ENCODE measurements around the gene LRP2.

LRP2 gene

DNA sequence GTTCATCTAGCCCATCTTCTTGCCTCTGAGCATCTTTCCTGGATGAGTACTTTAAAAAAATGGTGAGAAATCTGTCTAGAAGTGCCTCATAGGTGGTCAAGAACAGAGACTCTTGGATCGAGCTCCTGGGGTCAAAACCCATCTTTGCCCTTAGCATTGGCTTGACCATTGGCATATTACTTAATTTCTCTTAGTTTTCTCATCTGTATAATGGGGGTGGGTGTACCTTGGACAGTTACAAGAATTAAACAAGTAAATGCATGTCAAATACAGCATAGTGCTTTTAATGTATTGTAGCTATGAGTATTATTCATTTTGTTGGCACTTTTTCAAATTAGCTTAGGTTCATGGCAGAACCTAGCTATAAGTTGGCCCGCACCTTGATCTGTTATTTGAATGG lies 256.2 kb downstream of the LRP2 start:
- H3K79me2 ChIP-seq (ENCODE audit: low read length), result no peaks in the 10 kb centered on the region
- no peak overlapping the region for H3K4me2 ChIP-seq (ENCODE audit: low read depth, low read length)
- DNase-seq, result no peak
- no peak overlapping the region for H3K4me3 ChIP-seq (ENCODE audit: low read length)
- H3K27me3 ChIP-seq (replicated peaks; ENCODE audit: insufficient read depth, low read length), result no peaks in the 10 kb centered on the region
- no peak overlapping the region for H3K27ac ChIP-seq (ENCODE audit: low read length)
- H3K9me3 ChIP-seq (replicated peaks; ENCODE audit: insufficient read depth, low read length), result no peaks in the 10 kb centered on the region
- no peak overlapping the region for H2AFZ ChIP-seq (ENCODE audit: low read length)
- peaks cover 21% of the 10 kb centered on the region for H3F3A ChIP-seq (ENCODE audit: insufficient read depth, low read length)
- H3K36me3 ChIP-seq (replicated peaks; ENCODE audit: insufficient read depth, low read length), result no peaks in the 10 kb centered on the region
- H4K20me1 ChIP-seq (ENCODE audit: insufficient read depth, low read length), result no peaks in the 10 kb centered on the region
- TF ChIP-seq, protein P1, sequence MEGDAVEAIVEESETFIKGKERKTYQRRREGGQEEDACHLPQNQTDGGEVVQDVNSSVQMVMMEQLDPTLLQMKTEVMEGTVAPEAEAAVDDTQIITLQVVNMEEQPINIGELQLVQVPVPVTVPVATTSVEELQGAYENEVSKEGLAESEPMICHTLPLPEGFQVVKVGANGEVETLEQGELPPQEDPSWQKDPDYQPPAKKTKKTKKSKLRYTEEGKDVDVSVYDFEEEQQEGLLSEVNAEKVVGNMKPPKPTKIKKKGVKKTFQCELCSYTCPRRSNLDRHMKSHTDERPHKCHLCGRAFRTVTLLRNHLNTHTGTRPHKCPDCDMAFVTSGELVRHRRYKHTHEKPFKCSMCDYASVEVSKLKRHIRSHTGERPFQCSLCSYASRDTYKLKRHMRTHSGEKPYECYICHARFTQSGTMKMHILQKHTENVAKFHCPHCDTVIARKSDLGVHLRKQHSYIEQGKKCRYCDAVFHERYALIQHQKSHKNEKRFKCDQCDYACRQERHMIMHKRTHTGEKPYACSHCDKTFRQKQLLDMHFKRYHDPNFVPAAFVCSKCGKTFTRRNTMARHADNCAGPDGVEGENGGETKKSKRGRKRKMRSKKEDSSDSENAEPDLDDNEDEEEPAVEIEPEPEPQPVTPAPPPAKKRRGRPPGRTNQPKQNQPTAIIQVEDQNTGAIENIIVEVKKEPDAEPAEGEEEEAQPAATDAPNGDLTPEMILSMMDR (IDR thresholded peaks at IDR 0.05; ENCODE audit: low read length), result no peak
- TF ChIP-seq EZH2 (optimal IDR thresholded peaks at IDR 0.05; ENCODE audit: low read depth, low read length) (no peak), EZH2phosphoT487 (IDR thresholded peaks at IDR 0.05; ENCODE audit: low read length) (no peak)
- peaks cover 46% of the 10 kb centered on the region for H3K4me1 ChIP-seq (ENCODE audit: low read length)
- no peaks in the 10 kb centered on the region for H3K9me2 ChIP-seq (replicated peaks; ENCODE audit: insufficient read depth, low read length)
- no peak overlapping the region for H3K9ac ChIP-seq (ENCODE audit: low read length)

DNA sequence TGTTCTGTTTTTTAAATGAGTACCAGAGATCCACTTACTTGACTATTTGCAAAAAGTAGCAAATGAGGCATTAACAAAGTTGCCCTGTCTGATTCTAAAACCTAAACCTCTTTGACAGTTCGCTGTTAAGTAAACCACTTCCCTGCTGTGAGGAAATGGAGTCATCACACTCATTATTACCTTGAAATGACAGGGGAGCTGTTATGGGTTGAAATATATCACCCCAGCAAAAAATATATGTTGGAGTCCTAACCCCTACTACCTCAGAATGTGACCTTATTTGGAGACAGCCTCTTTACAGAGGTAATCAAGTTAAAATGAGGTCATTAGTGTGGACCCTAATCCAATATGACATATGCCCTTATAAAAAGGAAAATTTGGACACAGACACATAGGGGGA lies 256.9 kb downstream of the LRP2 start:
- H3K27ac ChIP-seq (ENCODE audit: low read length), result no peak overlapping the region
- no peaks in the 10 kb centered on the region for H3K27me3 ChIP-seq (replicated peaks; ENCODE audit: insufficient read depth, low read length)
- no peaks in the 10 kb centered on the region for H3K79me2 ChIP-seq (ENCODE audit: low read length)
- peaks cover 52% of the 10 kb centered on the region for H3K4me1 ChIP-seq (ENCODE audit: low read length)
- no peaks in the 10 kb centered on the region for H3K9me2 ChIP-seq (replicated peaks; ENCODE audit: insufficient read depth, low read length)
- H3K4me3 ChIP-seq (ENCODE audit: low read length), result no peak overlapping the region
- H3K4me2 ChIP-seq (ENCODE audit: low read depth, low read length), result no peak overlapping the region
- H4K20me1 ChIP-seq (ENCODE audit: insufficient read depth, low read length), result no peaks in the 10 kb centered on the region
- peaks cover 27% of the 10 kb centered on the region for H3F3A ChIP-seq (ENCODE audit: insufficient read depth, low read length)
- H3K9me3 ChIP-seq (replicated peaks; ENCODE audit: insufficient read depth, low read length), result no peaks in the 10 kb centered on the region
- no peak overlapping the region for H3K9ac ChIP-seq (ENCODE audit: low read length)
- TF ChIP-seq EZH2phosphoT487 (IDR thresholded peaks at IDR 0.05; ENCODE audit: low read length), result no peak
- TF ChIP-seq, protein P1 (IDR thresholded peaks at IDR 0.05; ENCODE audit: low read length), result no peak
- TF ChIP-seq EZH2 (optimal IDR thresholded peaks at IDR 0.05; ENCODE audit: low read depth, low read length), result no peak
- DNase-seq, result no peak
- no peak overlapping the region for H2AFZ ChIP-seq (ENCODE audit: low read length)
- no peaks in the 10 kb centered on the region for H3K36me3 ChIP-seq (replicated peaks; ENCODE audit: insufficient read depth, low read length)

DNA sequence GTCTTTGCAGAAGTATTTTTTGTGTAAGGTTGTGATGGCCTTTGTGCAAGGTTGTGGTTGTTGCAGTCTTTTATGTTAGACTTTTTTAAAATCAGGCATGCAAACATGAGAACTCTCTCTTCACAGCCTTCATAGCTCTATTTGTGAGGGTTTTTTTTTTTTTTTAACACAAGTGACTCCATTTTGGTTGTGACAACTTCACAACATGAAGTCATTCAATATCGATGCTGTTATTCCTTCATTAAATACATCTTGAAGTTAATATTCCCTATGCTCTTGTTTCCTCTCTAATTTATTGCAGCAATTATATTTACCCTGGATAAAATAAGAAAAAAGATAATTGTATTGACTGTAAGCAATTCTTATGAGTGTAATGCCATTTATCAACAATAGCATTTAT lies 257.5 kb downstream of the LRP2 start:
- no peak overlapping the region for H3K27ac ChIP-seq (ENCODE audit: low read length)
- H3K4me3 ChIP-seq (ENCODE audit: low read length), result no peak overlapping the region
- peaks cover 30% of the 10 kb centered on the region for H3F3A ChIP-seq (ENCODE audit: insufficient read depth, low read length)
- H3K9me3 ChIP-seq (replicated peaks; ENCODE audit: insufficient read depth, low read length), result no peaks in the 10 kb centered on the region
- H3K4me1 ChIP-seq (ENCODE audit: low read length), result peaks cover 57% of the 10 kb centered on the region
- H3K9me2 ChIP-seq (replicated peaks; ENCODE audit: insufficient read depth, low read length), result no peaks in the 10 kb centered on the region
- H3K36me3 ChIP-seq (replicated peaks; ENCODE audit: insufficient read depth, low read length), result no peaks in the 10 kb centered on the region
- no peak for DNase-seq
- TF ChIP-seq EZH2 (optimal IDR thresholded peaks at IDR 0.05; ENCODE audit: low read depth, low read length) (no peak), EZH2phosphoT487 (IDR thresholded peaks at IDR 0.05; ENCODE audit: low read length) (no peak)
- TF ChIP-seq, protein P1 (IDR thresholded peaks at IDR 0.05; ENCODE audit: low read length), result no peak
- H3K9ac ChIP-seq (ENCODE audit: low read length), result no peak overlapping the region
- H3K4me2 ChIP-seq (ENCODE audit: low read depth, low read length), result no peak overlapping the region
- H2AFZ ChIP-seq (ENCODE audit: low read length), result no peak overlapping the region
- H3K27me3 ChIP-seq (replicated peaks; ENCODE audit: insufficient read depth, low read length), result no peaks in the 10 kb centered on the region
- H4K20me1 ChIP-seq (ENCODE audit: insufficient read depth, low read length), result no peaks in the 10 kb centered on the region
- no peaks in the 10 kb centered on the region for H3K79me2 ChIP-seq (ENCODE audit: low read length)

Measured in MM.1S (cell line).